Muscle of arm (tissue), 12 donors: ENCODE measurements around the gene CCDC154. TPM values are rescaled to one million over a fixed set of nuclear protein-coding genes. Genes with fewer than 3 reads are reported as not detected.

Source experiments
- DNase-seq: peaks from one replicate; pipeline ENCODE4 v3.0.0-alpha.2; 2013
- polyA plus RNA-seq, 12 donors: library from polyadenylated mRNA; unstranded; fragments of 120-200 nt; gene quantifications; one replicate each; pipeline ENCODE4 v1.2.1, GENCODE V29; 2013; ENCODE audit not compliant: insufficient read length in 12 of 12

CCDC154 gene
- polyA plus RNA-seq, 12 donors: 0.61 to 3.3 (median 1.8) TPM; not detected in 2

DNA sequence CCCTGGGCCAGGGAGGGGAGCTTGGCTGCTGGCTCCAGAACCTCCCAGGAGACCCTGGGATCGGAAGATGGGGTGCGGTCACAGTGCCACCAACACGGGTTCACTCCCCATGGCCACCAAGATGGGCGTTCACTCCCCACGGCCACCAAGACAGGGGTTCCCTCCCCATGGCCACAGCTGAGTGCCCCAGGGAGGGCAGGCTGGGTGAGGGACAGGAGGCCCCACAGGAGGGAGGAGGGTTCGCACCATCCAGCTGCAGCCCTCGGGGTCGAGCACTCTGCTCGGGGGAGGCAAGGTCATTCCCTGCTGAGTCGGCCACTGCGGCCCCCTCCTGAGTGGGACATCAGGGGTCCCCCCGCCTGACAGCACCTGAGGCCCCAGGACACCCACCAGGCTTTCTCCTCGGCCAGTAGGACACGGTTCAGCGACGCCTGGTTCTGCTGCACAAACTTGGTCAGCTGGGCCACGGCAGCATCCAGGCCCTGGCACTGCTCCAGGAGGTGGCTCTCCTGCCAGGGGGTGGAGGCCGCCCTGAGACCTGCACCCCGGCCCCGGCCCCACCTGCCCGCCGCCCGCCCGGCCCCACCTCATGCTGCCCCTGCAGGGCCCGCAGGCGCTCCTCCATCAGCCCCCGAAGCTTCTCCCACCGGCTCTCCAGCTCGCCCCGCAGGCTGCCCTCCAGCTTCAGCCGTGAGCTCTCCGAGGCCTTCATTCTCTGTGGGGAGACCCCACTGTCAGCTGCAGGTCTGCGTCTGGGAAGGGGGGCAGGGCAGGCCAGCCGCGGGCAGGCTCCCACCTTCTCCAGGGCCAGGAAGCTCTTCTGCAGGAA lies 5.9 kb downstream of the CCDC154 start:
- DNase-seq: no peak

DNA sequence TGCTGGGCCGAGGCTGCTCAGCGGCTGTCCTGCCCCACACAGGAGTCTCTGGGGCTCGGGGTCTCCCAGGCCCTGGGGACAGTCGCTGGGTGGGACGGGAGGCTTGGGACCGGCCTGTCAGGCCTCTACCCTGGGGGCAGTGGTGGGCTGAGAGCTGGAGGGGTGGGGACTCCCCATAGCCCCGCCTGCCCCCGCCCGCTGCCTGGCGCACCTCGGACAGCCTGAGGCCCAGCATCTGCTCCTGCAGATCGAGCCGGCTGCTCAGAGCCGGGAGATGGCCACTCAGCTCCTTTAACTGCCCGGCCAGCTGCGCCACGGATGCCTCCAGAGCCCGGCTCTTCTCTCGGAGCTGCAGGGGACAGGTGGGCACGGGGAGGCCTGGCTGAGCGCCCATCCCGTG lies 6.8 kb downstream of the CCDC154 start:
- no peak for DNase-seq

- DNase-seq: no peak
Observed at GRCh38 chr16:1436731-1437355, 7.5 kb downstream of the CCDC154 start.

- DNase-seq: no peak
Observed at GRCh38 chr16:1435921-1436697, 8.2 kb downstream of the CCDC154 start.

DNA sequence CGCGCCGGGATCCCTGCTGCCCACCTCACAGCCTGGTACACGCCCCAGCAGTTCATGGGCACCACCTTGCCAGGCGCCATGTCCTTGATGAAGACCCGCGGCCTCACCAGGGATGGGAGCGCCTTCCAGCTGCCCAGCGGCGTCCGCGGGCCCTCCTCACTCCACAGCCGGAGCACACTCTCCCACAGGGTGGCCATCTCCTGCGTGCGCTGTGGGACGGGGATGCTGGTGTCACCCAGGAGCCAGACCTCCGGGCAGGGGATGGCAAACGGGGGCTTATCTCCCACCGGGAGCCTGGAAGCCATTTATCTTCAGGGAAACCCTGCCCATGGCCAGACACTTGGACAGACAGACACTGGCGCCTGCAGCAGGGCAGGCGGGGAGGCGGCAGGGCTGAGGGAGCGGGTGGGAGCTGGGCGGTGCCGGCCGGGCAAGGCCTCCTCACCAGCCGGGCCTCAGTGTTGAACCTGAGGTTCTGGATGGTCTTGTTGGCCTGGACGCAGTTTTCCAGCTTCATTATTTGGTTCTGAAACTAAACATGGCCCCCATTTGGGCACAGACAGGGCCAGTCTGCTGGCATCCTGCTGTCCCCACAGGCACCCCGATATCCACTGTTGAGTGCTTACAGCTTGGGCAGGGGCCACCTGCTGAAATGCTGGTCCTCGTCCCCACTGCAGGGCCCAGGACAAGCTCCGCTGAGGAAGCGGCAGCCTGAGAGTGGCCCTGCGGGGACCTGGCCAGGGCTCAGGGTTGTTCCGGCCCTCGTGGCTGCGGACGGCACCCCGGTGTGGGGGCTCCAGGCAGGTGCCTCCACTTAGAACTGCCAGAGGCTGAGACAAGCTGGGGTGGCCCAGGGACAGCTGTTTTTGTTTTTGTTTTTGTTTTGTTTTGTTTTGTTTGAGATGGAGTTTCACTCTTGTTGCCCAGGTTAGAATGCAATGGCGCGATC lies 9.4 kb downstream of the CCDC154 start:
- no peak for DNase-seq

- DNase-seq: no peak
Observed at GRCh38 chr16:1433756-1434155, 10.6 kb downstream of the CCDC154 start.

GRCh38 chr16:1433263-1433560 lies 11.1 kb downstream of the CCDC154 start:
- DNase-seq: no peak

GRCh38 chr16:1432388-1433262 lies 11.7 kb downstream of the CCDC154 start:
- no peak for DNase-seq

GRCh38 chr16:1431497-1432270 lies 12.7 kb downstream of the CCDC154 start:
- DNase-seq: no peak

DNA sequence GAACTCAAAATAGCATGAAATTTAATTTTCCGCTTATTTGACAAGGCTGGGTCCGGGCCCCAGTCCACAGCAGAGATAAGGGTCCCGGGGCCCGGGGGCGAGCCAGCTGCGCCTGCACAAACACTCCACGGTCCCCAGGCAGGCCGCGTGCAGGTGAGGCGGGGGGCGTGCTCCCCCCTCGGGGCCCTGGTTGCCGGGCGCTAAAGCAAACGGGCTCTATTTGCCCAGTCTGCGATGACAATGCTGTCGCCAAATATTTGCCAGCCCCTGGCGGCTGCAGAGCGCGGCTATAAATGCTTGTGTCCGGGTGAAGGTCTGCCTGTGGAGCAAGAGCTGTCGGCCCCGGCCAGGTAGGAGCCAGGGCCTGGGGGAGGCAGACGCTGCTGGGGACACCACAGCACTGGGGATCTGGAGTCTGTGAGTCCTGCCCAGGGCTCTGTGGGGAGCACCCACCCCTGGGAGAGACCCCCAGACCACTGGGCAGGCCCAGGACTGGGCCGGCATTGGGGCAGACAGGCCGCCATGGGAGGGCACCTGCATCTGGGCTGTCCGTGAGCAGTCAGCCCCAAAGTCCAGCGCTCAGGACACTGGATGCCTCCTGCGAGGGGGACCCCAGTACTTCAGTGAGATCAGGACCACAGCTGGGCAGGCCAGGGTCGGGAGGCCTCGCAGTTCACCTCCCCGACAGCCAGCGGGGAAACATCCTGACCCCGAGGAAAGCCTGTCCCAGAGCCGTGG lies 13.4 kb downstream of the CCDC154 start, which contains the start of gene PERCC1:
TSS of gene PERCC1 (plus strand) at position 320 of the 738 bp plus-strand sequence. CDS start 1,516 bp downstream, outside the sequence.
- no peak for DNase-seq

DNA sequence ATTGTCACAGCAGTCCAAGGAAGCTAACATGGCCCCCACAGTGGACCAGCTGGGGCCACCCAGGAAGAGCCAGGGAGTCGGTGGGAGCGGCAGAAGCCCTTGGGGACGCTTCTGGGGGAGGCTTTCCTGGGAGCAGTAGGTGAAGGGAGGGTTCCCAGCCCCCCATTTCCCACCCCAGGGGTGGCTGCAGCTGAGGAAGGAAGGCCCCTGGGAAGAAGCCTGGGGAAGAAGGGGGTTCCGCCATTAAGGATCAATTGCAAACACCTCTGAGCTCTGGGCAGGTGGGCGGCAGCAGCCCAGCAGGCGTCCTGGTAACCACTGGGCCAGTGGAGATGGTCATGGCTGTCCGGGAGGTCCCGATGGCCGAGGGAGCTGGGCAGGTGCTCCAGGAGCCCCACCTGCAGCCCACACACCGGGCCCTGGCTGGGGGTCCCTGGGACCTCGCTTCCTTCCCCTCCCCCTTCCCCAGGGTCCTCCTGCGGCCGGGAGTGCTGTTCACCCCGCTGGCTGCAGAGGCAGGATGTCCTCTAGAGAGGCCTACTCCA lies 14.1 kb downstream of the CCDC154 start:
- no peak for DNase-seq

GRCh38 chr16:1429631-1430030 lies 14.7 kb downstream of the CCDC154 start:
- no peak for DNase-seq

DNA sequence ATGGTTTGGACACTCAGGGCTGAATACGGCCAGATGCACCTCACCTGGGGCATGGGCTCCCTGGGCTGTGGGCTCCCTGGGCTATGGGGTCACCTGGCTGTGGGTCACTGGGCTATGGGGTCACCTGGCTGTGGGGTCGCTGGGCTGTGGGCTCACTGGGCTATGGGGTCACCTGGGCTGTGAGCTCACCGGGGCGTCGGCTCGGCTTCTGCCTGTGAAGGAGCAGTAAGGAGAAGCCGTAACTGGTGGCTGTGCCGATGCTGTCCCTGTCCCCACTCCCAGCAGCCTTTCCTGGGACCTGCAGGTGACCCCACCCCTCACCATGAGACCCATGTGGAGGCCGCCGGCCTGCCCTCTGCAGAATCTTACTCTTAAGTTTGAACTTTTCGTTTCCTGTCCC lies 15.3 kb downstream of the CCDC154 start:
- DNase-seq: no peak

GRCh38 chr16:1428511-1428910 lies 15.8 kb downstream of the CCDC154 start:
- no peak for DNase-seq

- DNase-seq: no peak
Observed at GRCh38 chr16:1427473-1428461, 16.6 kb downstream of the CCDC154 start.

DNA sequence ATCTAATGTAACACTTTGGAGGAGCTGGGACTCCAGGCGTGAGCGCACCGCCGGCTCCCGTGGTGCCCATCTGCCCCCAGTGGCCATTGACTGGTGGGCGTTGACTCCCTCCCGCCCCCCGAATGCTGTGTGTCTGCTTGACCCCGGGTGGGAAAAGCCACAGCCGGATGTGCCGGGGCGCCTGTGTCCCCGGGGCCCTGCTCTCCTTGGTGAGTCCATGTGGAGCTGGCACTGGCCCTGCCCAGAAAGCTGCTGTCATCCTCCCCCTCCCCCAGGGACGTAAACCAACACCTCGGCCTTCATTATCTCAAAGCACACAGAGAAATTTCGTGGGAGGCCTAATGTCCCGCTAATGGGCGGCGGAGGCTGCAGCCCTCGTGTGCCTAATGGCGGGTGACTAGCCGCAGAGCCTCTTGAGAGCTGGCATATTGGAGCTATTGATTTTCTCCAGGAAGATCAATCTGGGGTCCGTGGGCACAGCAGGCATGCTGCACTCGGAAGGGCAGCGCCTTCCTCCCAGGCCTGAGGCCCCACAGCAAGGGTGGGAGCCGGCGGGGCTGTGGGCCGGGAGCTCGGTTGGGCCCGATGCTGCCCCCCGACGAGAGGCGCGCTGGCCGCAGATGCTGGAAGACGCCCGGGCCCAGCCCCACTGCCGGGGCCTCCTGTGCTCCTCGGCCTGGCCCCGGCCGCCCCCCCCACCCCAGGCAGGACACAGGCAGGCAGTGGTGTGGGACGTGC lies 17.5 kb downstream of the CCDC154 start:
- DNase-seq: no peak
